ENCODE data around the gene SLC8A1.
A peak's percentile ranks its signal among the peaks of the same experiment; 100 is the strongest.

Gene SLC8A1

DNA sequence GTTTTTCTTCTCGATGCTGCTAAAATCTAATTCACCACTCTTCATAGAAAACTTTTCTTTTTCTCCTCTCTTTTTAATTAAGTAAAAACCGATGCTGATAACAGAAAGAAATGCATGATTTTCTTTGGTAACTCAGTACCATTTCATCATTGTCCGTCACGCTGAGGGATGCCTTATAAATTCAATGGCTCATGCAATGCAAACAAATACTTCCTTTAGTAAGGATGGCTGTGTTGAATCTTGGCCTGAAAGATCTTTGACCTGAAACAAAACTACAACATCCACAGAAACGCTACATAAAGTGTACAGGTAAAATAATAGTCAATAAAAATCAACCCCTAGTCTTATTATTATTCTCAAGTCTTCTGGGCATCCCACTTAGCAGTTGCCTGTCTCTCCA, 261.4 kb downstream of the SLC8A1 start:
- TF ChIP-seq, protein P1, sequence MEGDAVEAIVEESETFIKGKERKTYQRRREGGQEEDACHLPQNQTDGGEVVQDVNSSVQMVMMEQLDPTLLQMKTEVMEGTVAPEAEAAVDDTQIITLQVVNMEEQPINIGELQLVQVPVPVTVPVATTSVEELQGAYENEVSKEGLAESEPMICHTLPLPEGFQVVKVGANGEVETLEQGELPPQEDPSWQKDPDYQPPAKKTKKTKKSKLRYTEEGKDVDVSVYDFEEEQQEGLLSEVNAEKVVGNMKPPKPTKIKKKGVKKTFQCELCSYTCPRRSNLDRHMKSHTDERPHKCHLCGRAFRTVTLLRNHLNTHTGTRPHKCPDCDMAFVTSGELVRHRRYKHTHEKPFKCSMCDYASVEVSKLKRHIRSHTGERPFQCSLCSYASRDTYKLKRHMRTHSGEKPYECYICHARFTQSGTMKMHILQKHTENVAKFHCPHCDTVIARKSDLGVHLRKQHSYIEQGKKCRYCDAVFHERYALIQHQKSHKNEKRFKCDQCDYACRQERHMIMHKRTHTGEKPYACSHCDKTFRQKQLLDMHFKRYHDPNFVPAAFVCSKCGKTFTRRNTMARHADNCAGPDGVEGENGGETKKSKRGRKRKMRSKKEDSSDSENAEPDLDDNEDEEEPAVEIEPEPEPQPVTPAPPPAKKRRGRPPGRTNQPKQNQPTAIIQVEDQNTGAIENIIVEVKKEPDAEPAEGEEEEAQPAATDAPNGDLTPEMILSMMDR (IDR thresholded peaks at IDR 0.05; ENCODE audit: insufficient read depth, missing control alignments) = no peak
- no peak for DNase-seq (ENCODE audit: insufficient read length, low spot score)
- no peak for FAIRE-seq

DNA sequence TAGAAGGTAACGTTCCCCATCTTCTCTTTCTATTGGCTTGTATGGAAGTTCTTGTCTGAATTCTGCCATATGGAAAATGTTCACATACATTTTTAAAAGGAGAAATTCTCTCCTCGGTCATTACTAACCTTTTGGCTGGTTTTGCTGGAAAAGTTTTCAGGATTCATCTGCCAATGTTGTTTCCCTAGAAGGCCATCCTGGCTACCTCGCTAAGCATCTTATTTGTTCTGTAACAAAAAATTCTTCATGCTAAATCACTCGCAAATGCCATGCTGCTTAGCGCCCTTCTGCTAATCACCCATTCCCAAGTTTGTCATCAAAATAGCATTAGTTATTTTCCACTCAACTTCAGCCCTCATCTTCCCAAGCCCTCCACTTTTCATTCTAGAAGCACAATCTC, 262.0 kb downstream of the SLC8A1 start:
- TF ChIP-seq, protein P1 (IDR thresholded peaks at IDR 0.05; ENCODE audit: insufficient read depth, missing control alignments) = no peak
- FAIRE-seq = no peak
- no peak for DNase-seq (ENCODE audit: insufficient read length, low spot score)

DNA sequence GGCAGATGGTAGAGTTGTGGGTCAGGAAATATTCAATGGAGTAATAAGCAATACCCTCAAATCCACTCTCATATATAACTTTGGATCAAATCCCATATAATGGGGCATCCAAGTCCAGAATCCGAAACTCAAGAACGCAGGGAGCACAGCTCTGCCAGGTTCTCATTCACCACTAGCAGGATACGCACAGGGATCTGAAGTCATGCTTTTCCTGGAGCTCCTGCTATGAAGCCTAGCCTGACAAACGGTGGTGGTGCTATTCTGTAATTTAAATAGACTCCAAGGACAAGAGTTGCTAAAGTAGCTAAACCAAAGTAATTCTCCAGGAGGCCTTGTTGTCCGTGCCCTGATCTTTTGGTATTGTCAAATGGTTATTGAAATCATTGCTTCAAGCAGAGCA, 264.8 kb downstream of the SLC8A1 start:
- TF ChIP-seq, protein P1 (IDR thresholded peaks at IDR 0.05; ENCODE audit: insufficient read depth, missing control alignments) = no peak
- FAIRE-seq (no peak), DNase-seq (ENCODE audit: insufficient read length, low spot score) (no peak)

DNA sequence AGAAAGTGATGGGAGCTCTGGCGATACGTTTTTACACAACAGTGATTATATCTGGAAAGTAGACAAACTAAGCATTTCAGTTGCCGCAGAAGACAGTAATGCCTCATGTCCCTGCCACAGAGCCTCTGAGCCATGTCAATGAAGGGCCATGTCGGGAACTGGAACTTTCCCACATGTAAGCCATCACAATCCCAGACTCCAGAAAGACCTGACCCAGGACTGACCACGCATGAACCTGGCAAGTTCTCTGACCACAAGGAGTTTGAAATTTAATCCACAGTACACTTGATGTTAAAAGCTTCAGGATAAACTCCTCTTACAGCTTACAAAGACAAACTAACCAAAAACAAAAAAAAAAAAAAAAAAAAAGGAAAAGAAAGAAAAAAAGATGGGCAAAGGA, 267.3 kb downstream of the SLC8A1 start:
- TF ChIP-seq, protein P1 (IDR thresholded peaks at IDR 0.05; ENCODE audit: insufficient read depth, missing control alignments) = no peak
- FAIRE-seq (no peak), DNase-seq (ENCODE audit: insufficient read length, low spot score) (no peak)

DNA sequence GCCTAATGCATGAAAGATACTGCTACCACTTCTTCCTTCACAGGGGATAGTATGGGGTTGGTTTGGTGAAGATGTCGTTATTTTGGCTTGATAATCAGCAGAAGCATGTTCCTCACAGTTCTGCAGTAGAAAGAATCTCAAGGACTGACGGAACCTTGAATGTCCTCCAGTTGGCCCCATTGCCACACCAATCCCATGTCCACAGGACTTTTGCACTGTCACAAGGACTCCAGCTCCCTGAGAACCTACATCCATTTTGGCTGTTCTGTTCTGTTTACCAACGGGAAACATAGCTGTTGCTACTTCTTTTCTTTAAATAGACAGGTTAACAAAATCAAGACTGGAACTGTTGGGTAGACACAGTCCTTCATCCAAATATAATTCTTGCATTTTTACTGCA, 270.0 kb downstream of the SLC8A1 start:
- DNase-seq (ENCODE audit: insufficient read length, low spot score) = no peak
- TF ChIP-seq, protein P1 (IDR thresholded peaks at IDR 0.05; ENCODE audit: insufficient read depth, missing control alignments) = no peak
- peak; percentile 32 for FAIRE-seq

DNA sequence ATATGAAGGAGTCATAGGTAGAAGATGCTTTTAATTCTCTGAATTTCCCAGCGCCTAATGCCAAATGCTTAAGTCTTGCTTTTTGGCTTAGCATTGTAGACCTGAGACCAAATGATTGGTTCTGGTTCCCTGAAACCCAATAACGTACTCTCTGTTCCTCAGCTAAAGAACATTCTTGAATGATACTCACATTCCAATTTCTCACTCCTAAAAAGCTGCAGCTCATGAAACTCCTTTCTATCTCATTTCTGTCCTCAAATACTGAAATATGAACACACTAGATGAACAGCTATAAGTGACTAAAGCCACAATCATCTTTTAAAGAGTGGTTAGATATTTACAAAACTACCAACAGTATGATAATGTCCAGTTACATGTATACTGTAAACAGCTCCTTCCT, 272.1 kb downstream of the SLC8A1 start:
- DNase-seq (ENCODE audit: insufficient read length, low spot score) (no peak), FAIRE-seq (peak; percentile 75)
- TF ChIP-seq, protein P1 (IDR thresholded peaks at IDR 0.05; ENCODE audit: insufficient read depth, missing control alignments) = no peak

DNA sequence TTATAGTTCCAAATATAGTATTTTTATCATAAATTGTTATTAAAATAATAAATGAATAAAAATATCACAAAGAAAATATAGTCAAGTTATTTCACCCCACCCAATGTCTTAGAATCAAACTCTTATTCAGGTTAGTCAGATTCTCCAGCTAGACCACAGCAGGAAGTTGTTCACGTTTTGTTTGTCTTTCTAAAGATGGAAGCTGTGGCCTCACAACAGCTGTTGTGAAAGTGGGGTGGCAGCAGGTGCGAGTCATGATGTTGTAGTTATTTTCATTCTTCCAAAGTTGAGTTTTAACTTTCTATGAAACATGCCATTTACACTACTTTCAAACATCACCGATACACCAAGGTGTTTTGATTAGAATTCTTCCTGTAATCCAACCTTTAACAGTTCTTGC, 272.9 kb downstream of the SLC8A1 start:
- FAIRE-seq (peak; percentile 53), DNase-seq (ENCODE audit: insufficient read length, low spot score) (no peak)
- TF ChIP-seq, protein P1 (IDR thresholded peaks at IDR 0.05; ENCODE audit: insufficient read depth, missing control alignments) = no peak
